ENCODE measurements around the gene TTI1.

DNA sequence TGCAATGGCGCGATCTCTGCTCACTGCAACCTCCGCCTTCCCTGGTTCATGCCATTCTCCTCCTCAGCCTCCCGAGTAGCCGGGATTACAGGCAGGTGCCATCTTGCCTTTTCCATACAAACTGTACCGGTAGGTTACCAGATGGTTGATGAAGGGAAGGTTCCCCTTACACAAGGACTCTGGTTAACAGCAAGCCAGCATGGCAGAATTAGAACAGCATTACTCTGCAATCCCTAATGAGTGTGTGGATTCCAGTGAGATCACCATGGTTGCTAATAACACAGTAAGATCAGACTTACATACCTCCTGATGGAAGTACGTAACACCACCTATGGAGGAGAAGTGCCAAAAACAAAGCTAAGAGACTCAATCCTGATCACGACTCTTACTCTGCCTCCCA, 51.7 kb downstream of the TTI1 start:
- TF ChIP-seq, protein P1, sequence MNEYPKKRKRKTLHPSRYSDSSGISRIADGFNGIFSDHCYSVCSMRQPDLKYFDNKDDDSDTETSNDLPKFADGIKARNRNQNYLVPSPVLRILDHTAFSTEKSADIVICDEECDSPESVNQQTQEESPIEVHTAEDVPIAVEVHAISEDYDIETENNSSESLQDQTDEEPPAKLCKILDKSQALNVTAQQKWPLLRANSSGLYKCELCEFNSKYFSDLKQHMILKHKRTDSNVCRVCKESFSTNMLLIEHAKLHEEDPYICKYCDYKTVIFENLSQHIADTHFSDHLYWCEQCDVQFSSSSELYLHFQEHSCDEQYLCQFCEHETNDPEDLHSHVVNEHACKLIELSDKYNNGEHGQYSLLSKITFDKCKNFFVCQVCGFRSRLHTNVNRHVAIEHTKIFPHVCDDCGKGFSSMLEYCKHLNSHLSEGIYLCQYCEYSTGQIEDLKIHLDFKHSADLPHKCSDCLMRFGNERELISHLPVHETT (tag by site-specific recombination; IDR thresholded peaks at IDR 0.05), result no peak
- TF ChIP-seq, protein P2, sequence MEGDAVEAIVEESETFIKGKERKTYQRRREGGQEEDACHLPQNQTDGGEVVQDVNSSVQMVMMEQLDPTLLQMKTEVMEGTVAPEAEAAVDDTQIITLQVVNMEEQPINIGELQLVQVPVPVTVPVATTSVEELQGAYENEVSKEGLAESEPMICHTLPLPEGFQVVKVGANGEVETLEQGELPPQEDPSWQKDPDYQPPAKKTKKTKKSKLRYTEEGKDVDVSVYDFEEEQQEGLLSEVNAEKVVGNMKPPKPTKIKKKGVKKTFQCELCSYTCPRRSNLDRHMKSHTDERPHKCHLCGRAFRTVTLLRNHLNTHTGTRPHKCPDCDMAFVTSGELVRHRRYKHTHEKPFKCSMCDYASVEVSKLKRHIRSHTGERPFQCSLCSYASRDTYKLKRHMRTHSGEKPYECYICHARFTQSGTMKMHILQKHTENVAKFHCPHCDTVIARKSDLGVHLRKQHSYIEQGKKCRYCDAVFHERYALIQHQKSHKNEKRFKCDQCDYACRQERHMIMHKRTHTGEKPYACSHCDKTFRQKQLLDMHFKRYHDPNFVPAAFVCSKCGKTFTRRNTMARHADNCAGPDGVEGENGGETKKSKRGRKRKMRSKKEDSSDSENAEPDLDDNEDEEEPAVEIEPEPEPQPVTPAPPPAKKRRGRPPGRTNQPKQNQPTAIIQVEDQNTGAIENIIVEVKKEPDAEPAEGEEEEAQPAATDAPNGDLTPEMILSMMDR (tag by site-specific recombination; IDR thresholded peaks at IDR 0.05), result no peak
- no peak for TF ChIP-seq SCRT2 (tag by site-specific recombination; IDR thresholded peaks at IDR 0.05)
- TF ChIP-seq ZNF792 (tag by site-specific recombination; IDR thresholded peaks at IDR 0.05), result no peak
- no peak for TF ChIP-seq ZBTB17 (tag by site-specific recombination; IDR thresholded peaks at IDR 0.05)

Data from HEK293 (cell line).